ENCODE results near the gene GALNT2. TPM values are rescaled to one million over a fixed set of nuclear protein-coding genes. Genes with fewer than 3 reads are reported as not detected.

Gene GALNT2
- total and polyA plus RNA-seq, 2 experiments from 2014 or later = 96.7 to 143 TPM

GRCh38 chr1:230301322-230301721, 234.3 kb downstream of the GALNT2 start:
- WGBS (ENCODE audit: low lambda C conversion rate, missing lambda C conversion rate) = 92% methylated on average over 8 of the region's 8 CpGs
- Histone ChIP-seq H3K4me1 (ENCODE audit: insufficient read depth) (no peaks in the 10 kb centered on the region), H3K36me3 (replicated peaks; ENCODE audit: insufficient read depth, low read depth) (no peaks in the 10 kb centered on the region), H3K79me2 (no peaks in the 10 kb centered on the region), H3K27ac (no peak overlapping the region), H3K9me2 (replicated peaks; ENCODE audit: insufficient read depth) (no peaks in the 10 kb centered on the region), H3K4me3 (no peak overlapping the region), H4K20me1 (ENCODE audit: insufficient read depth, poor library complexity, severe bottlenecking) (no peaks in the 10 kb centered on the region), H2AFZ (no peak overlapping the region), H3K4me2 (no peak overlapping the region), H3K9me3 (ENCODE audit: low read depth) (no peaks in the 10 kb centered on the region), H3K27me3 (no peaks in the 10 kb centered on the region)
- TF ChIP-seq CTCF (IDR thresholded peaks at IDR 0.05; ENCODE audit: poor library complexity) (no peak), EZH2phosphoT487 (IDR thresholded peaks at IDR 0.05; ENCODE audit: low read depth, severe bottlenecking, unreplicated experiment) (no peak), EZH2 (IDR thresholded peaks at IDR 0.05; ENCODE audit: borderline replicate concordance) (no peak)
- DNase-seq (ENCODE audit: low spot score) = no peak

GRCh38 chr1:230301822-230302221, 234.8 kb downstream of the GALNT2 start:
- H3K36me3 ChIP-seq (replicated peaks; ENCODE audit: insufficient read depth, low read depth) = no peaks in the 10 kb centered on the region
- no peaks in the 10 kb centered on the region for H4K20me1 ChIP-seq (ENCODE audit: insufficient read depth, poor library complexity, severe bottlenecking)
- no peaks in the 10 kb centered on the region for H3K9me2 ChIP-seq (replicated peaks; ENCODE audit: insufficient read depth)
- no peaks in the 10 kb centered on the region for H3K79me2 ChIP-seq
- no peak overlapping the region for H3K27ac ChIP-seq
- H3K4me1 ChIP-seq (ENCODE audit: insufficient read depth) = no peaks in the 10 kb centered on the region
- no peaks in the 10 kb centered on the region for H3K27me3 ChIP-seq
- 97% methylated on average over 6 of the region's 6 CpGs for WGBS (ENCODE audit: low lambda C conversion rate, missing lambda C conversion rate)
- H2AFZ ChIP-seq = no peak overlapping the region
- DNase-seq (ENCODE audit: low spot score) = no peak
- H3K9me3 ChIP-seq (ENCODE audit: low read depth) = no peaks in the 10 kb centered on the region
- H3K4me3 ChIP-seq = no peak overlapping the region
- TF ChIP-seq CTCF (IDR thresholded peaks at IDR 0.05; ENCODE audit: poor library complexity) = no peak
- TF ChIP-seq EZH2 (IDR thresholded peaks at IDR 0.05; ENCODE audit: borderline replicate concordance) = no peak
- TF ChIP-seq EZH2phosphoT487 (IDR thresholded peaks at IDR 0.05; ENCODE audit: low read depth, severe bottlenecking, unreplicated experiment) = no peak
- H3K4me2 ChIP-seq = no peak overlapping the region

- H3K27me3 ChIP-seq = no peaks in the 10 kb centered on the region
- no peaks in the 10 kb centered on the region for H3K36me3 ChIP-seq (replicated peaks; ENCODE audit: insufficient read depth, low read depth)
- H2AFZ ChIP-seq = no peak overlapping the region
- WGBS (ENCODE audit: low lambda C conversion rate, missing lambda C conversion rate) = 92% methylated on average over 6 of the region's 6 CpGs
- H3K9me2 ChIP-seq (replicated peaks; ENCODE audit: insufficient read depth) = no peaks in the 10 kb centered on the region
- peaks cover 5% of the 10 kb centered on the region for H3K4me1 ChIP-seq (ENCODE audit: insufficient read depth)
- no peaks in the 10 kb centered on the region for H3K9me3 ChIP-seq (ENCODE audit: low read depth)
- no peaks in the 10 kb centered on the region for H4K20me1 ChIP-seq (ENCODE audit: insufficient read depth, poor library complexity, severe bottlenecking)
- DNase-seq (ENCODE audit: low spot score) = no peak
- H3K27ac ChIP-seq = no peak overlapping the region
- H3K79me2 ChIP-seq = no peaks in the 10 kb centered on the region
- TF ChIP-seq CTCF (IDR thresholded peaks at IDR 0.05; ENCODE audit: poor library complexity) (no peak), EZH2 (IDR thresholded peaks at IDR 0.05; ENCODE audit: borderline replicate concordance) (no peak), EZH2phosphoT487 (IDR thresholded peaks at IDR 0.05; ENCODE audit: low read depth, severe bottlenecking, unreplicated experiment) (no peak)
- H3K4me3 ChIP-seq = no peak overlapping the region
- no peak overlapping the region for H3K4me2 ChIP-seq
Observed at GRCh38 chr1:230303069-230303468, 236.0 kb downstream of the GALNT2 start.

- H3K9me2 ChIP-seq (replicated peaks; ENCODE audit: insufficient read depth) = no peaks in the 10 kb centered on the region
- peaks cover 5% of the 10 kb centered on the region for H3K4me1 ChIP-seq (ENCODE audit: insufficient read depth)
- H3K27me3 ChIP-seq = no peaks in the 10 kb centered on the region
- no peaks in the 10 kb centered on the region for H3K79me2 ChIP-seq
- H3K36me3 ChIP-seq (replicated peaks; ENCODE audit: insufficient read depth, low read depth) = no peaks in the 10 kb centered on the region
- H3K27ac ChIP-seq = no peak overlapping the region
- no peak for TF ChIP-seq CTCF (IDR thresholded peaks at IDR 0.05; ENCODE audit: poor library complexity)
- no peak for TF ChIP-seq EZH2 (IDR thresholded peaks at IDR 0.05; ENCODE audit: borderline replicate concordance)
- no peak for TF ChIP-seq EZH2phosphoT487 (IDR thresholded peaks at IDR 0.05; ENCODE audit: low read depth, severe bottlenecking, unreplicated experiment)
- H4K20me1 ChIP-seq (ENCODE audit: insufficient read depth, poor library complexity, severe bottlenecking) = no peaks in the 10 kb centered on the region
- no peak overlapping the region for H2AFZ ChIP-seq
- 76% methylated on average over 6 of the region's 6 CpGs for WGBS (ENCODE audit: low lambda C conversion rate, missing lambda C conversion rate)
- no peaks in the 10 kb centered on the region for H3K9me3 ChIP-seq (ENCODE audit: low read depth)
- H3K4me2 ChIP-seq = no peak overlapping the region
- no peak overlapping the region for H3K4me3 ChIP-seq
- no peak for DNase-seq (ENCODE audit: low spot score)
Observed at GRCh38 chr1:230303822-230304221, 236.8 kb downstream of the GALNT2 start.
